GM21390 (cell line): ENCODE measurements around the gene KHNYN.
"Not testable (repeated sequence)": the region's sequence is repeated elsewhere in the genome, so short reads cannot be mapped to it uniquely, and the experiment has no call there.

Experiments
- ATAC-seq: cut with Tn5 transposase; IDR thresholded peaks from one replicate; pipeline ENCODE4 v1.9.1; 2021; ENCODE audit not compliant: unreplicated experiment

Gene KHNYN

DNA sequence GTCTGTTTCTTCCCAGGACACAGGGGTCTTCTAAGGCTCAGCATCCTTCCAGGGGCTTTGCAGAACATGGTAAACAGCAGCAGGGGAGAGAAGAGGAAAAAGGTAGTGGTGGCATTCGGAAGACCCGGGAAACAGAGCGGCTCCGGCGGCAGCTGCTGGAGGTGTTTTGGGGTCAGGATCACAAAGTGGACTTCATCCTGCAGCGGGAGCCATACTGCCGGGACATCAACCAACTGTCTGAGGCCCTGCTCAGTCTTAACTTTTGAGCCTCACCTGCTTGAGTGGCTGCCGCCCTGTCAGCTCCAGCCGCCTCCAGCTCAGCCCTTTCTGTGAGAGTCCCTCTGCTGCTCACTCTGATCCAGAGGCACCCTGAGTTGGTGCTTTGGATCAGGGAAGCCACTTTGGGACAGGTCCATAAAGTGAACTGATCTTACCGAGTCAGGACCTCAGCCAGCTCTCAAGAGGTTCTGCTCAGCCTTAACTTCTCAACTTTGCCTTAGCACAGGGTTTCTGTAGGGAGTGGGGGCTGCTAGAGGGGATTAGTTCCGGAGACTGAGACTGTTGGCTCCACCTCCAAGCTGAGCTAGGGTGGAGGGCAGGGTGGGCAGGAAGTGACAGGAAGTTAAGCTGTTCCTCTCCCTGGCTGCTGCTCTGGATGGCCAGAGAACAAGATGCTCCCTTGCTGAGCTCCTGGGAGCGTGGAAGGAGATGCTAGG, 7.4 kb downstream of the KHNYN start:
- ATAC-seq: no peak

- no peak for ATAC-seq
Observed at GRCh38 chr14:24437736-24438067, 7.9 kb downstream of the KHNYN start.

DNA sequence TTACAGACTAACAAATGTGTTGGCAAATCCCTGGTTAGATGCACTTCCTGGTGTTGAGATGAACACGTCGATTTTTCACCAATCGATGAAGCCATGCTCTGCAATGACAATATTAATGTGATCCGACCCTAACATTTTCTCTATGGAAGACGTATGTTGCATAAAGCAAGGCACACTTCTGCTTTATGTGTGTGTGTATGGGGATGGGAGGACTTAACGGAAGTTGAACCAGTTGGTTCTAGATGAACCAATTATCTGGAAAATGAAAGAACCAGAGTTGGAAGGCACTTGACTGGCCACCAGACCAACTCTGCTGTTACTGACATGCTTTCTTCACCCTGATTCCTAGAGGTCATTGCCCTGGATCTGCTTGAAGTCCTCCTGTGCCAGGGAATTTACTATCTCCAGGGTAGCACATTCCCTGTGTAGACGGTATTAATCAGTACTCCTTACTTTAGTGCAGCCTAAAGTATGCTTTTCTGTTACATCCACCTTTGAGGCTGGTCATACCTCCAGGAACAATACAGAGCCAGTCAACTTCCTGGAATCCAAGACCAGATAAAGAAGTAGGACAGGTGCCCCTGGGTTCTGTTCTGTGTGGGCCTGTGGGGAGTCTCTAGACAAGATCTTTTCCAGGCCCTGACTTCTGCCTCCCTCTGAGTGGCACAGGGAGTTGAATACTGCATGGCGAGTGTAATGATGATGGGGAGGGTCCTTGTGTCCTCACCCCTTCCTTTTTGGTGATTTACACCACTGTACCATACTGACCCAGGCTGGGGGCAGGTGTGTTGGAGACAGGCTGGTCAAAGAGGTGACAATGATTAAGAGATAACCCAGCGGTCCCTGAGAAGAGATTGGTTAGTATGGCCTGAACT, 8.7 kb downstream of the KHNYN start:
- ATAC-seq: no peak

DNA sequence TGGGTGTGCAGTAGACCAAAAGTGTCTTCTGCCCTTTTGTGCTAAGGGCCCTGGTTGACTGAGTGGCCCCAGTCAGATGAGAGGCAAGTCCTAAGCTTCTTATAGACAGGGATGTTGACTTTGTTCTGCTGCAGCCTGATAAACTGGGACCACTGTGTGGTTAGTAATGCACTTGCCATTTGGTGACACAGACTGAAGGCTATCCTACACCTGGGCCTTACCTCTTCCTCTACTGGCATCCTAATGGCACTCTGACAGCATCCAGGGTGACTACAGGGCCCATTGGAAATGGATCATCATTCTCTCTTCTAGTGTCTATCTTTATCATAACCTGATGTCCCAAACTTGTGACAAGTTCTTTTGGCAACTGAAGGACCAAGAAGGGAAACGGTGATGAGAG, 9.5 kb downstream of the KHNYN start:
- ATAC-seq: no peak

DNA sequence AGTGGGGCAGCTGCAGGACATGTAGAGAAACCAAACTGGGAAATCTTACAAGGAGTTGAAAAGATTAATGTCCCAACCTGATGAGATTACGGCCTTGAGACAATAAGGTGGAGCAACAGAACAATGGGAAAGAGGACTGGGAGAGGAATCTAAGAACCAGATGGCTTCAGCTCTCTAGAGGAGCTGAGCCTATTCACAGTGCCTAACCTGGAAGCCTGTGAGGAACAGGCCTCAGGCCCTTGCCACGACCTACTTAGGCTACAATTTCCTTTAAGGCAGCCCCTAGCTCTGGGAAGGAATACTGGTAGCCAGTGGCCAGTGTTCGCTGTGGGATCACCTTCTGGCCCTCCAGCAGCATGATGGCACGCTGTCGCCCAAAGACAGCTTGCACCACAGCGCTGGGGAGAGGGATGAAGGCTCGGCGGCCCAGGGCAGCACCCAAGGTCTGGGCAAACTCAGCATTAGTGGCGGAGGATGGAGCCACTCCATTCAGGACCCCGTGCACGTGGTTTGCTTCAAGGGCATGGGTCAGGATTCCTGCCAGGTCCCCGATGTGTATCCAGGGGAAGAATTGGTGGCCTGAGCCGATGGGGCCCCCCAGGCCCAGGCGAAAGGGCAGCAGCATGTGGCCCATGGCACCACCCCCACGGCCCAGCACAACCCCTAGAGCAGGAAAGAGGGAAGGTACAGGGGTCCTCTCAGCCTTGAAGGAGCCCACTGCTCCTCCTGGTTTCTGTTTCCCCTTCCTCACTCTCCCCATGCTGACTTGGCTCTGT, 10.3 kb downstream of the KHNYN start:
- ATAC-seq: no peak

- ATAC-seq: no peak
Observed at GRCh38 chr14:24440606-24441399, 11.0 kb downstream of the KHNYN start.

GRCh38 chr14:24441485-24441884, 11.7 kb downstream of the KHNYN start:
- no peak for ATAC-seq

GRCh38 chr14:24441904-24442239, 12.1 kb downstream of the KHNYN start:
- ATAC-seq: peak; percentile 2

DNA sequence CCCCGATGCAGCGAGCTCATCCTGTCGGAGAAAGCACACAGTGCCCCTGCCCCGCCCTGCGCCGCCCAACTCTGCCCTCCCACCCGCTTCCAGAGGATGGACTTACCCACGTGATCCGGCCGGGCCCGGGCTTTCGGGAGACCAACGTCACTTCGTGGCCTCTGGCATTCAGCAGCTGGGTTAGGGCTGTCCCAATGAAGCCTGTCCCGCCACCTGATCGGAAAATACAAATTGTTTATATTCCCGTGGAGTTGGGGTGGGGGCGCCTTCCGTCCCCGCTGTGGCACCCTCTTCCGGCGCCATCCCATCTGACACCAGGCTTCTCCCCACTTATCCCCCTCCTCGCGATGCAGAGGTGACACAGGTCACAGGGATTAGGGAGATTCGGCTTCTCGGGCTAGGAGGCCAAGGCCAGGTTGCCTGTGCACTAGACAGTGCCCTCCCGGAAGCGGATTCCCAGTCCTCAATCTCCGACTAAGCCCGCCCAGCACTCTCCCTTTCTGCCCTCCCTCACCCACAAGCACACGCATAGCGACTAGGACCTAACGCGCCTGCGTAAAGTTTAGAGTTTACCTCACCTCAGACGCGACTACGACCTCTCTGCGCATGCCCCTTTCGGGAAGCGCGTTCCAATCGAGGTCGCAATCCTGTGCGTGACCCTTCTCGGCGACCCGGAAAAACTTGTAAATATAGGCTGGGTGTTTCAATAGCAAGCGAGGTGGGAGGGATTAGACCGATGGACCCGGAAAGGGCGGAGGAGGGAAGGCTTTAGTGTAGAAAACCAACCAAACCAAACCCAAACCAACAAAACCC, 12.7 kb downstream of the KHNYN start, which contains the start of gene SDR39U1:
SDR39U1 (minus strand) TSS at position 537 of the 813 bp plus-strand sequence; CDS start at position 530, 7 bp downstream.
- ATAC-seq: peak; percentile 86

- ATAC-seq: no peak
Observed at GRCh38 chr14:24443053-24443665, 13.4 kb downstream of the KHNYN start.

- not testable (repeated sequence) for ATAC-seq
Observed at GRCh38 chr14:24450828-24451227, 21.1 kb downstream of the KHNYN start.

- no peak for ATAC-seq
Observed at GRCh38 chr14:24456980-24457379, 27.2 kb downstream of the KHNYN start.

DNA sequence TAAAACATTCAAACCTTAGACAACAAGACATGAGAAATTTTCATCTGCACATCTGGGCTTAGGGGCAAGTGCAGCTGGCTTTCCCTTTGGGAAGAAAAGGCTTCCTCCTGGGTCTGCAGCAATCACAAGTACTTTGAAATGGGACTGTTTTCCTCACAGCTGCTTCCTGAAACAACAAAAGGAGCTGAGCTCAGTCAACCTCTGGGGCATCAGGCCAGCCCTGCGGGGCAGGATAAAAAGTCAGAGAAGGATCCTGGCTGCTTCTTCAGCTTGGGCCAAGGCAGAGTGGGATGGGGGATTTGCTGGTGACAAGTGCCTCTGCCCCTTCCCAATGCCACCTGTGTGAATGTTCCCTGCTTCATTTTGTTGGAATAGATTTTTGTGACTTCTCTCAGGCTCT, 29.0 kb downstream of the KHNYN start:
- ATAC-seq: no peak

- ATAC-seq: no peak
Observed at GRCh38 chr14:24459331-24459730, 29.6 kb downstream of the KHNYN start.

- no peak for ATAC-seq
Observed at GRCh38 chr14:24461336-24461735, 31.6 kb downstream of the KHNYN start.

DNA sequence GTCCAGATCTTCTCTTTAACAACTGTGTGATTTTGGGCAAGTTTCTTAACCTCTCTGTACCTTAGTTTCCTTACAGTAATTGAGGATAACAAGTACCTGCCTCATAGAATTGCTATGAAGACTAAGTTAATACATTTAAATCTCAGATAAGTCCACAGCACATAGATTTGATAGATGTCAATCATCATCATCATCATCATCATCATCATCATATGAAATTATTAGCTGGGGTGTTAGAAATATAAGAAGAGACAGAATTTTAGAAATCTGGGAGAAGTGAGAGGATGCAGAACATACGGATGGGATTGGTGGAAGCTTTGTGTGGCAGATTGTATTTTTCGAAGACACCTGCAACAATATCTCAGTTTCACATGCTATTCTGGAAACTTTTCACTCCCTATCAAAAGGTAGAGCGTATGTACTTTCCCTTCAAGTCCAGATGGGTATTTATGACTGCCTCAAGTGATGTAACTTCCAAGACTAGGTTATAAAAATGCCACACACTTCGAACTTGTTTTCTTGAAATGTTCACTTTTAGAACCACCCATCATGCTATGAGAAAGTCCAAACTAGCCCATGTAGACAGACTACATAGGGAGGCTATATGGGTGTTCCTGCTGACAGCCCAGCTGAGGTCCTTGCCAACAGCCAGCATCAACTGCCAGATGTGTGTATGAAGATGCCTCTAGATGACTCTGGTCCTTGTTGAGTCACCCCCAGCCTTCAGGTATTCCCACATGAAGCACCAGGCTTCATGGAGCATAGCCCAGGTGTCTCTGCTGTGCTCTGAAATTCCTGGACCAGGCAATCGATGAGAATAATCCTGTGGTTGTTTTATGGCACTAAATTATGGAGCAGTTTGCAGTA, 33.5 kb downstream of the KHNYN start:
- ATAC-seq: no peak

DNA sequence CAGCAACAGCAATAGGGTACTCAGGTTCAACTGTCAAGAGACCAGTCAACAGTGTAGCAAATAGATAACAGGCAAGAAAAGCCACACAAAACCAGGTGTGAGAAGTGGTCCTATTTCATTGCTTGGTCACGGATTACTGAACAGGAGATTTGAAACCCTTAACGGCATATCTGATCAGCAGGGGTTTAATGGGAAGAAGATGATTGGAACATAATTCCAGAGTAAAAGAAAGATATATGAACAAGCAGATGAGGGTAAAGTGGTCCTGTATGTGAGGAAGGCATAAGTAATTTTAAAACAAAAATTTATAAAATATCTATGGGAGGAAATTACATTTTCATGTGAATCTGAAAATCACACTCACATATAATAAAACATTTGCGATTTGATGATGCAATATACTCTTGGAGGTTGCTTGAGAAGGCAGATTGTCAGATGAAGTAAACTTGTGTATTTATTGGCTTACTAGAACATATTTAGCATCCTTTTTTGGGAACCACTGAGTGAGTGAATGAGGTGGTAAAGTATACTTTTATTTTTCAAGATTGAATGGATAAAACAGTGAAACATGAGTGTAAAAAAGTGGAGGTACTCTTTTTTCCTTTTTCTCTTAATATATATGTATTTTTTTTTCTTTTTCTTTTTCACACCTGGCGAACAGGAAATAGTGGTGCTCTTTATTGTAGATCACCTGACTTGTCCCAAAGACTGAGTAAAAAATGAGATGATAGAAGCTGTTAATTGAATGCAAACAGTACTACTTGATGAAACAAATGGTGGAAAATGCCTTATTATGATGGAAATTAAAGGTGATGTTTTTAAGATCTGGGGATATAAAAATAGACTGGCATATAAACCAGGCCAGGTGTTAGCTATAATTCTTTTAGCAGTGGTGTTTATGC, 34.4 kb downstream of the KHNYN start:
- no peak for ATAC-seq

GRCh38 chr14:24465368-24465767, 35.6 kb downstream of the KHNYN start:
- no peak for ATAC-seq
